CD4-positive, alpha-beta T cell (primary cell): Measurements from ENCODE around the gene NEK9. TPM values are rescaled to one million over a fixed set of nuclear protein-coding genes. Genes with fewer than 3 reads are reported as not detected.

Source experiments
- ATAC-seq: fragments of 200-7000 bp; cut with Tn5 transposase; one replicate; pipeline ENCODE4 v1.10.0; 2022; ENCODE audit warnings: mild to moderate bottlenecking; ENCODE audit not compliant: poor library complexity
- CTCF ChIA-PET: fragments of 350-600 bp; sonication (Branson Sonifier 250); formaldehyde crosslinking; loops from one replicate; lab custom pipeline; 2021; ENCODE audit warnings: antibody characterized with exemption, inconsistent platforms; lab: Charles Lee
- POLR2A ChIA-PET: fragments of 350-600 bp; sonication (Branson Sonifier 250); formaldehyde crosslinking; loops from one replicate; lab custom pipeline; 2021; ENCODE audit warnings: antibody characterized with exemption, inconsistent platforms; lab: Charles Lee
- DNase-seq, 14 experiments: peaks; one replicate each; pipeline ENCODE4 v3.0.0-alpha.2; 2013 to 2020; ENCODE audit warnings: mixed read lengths in 2 of 14
- H3K27ac ChIP-seq, 2 donors: one replicate each; pipeline versions ENCODE4 v1.5.1 to v1.7.0; 2013; ENCODE audit warnings: low read length in 2 of 2, low read depth in 1 of 2, mild to moderate bottlenecking in 1 of 2
- H3K27me3 ChIP-seq, 2 experiments: 1 replicate in 1 of 2; 2 replicates in 1 of 2; pipeline versions ENCODE4 v1.6.1 to v1.7.0; 2013; ENCODE audit warnings: low read length in 2 of 2, control low read depth in 1 of 2, mild to moderate bottlenecking in 1 of 2, moderate library complexity in 1 of 2; ENCODE audit not compliant: insufficient read depth in 2 of 2, control insufficient read depth in 1 of 2
- H3K36me3 ChIP-seq: one replicate; pipeline ENCODE4 v1.6.1; 2013; ENCODE audit warnings: low read length, control low read depth; ENCODE audit not compliant: insufficient read depth
- H3K4me1 ChIP-seq: one replicate; pipeline ENCODE4 v1.6.1; 2013; ENCODE audit warnings: low read length, control low read depth; ENCODE audit not compliant: insufficient read depth
- H3K4me3 ChIP-seq: one replicate; pipeline ENCODE4 v1.5.1; 2013; ENCODE audit warnings: mild to moderate bottlenecking, low read length, moderate library complexity
- H3K9me3 ChIP-seq, 2 experiments: 1 replicate in 1 of 2; 2 replicates in 1 of 2; pipeline versions ENCODE4 v1.6.1 to v1.7.0; 2013; ENCODE audit warnings: low read length in 2 of 2, mild to moderate bottlenecking in 2 of 2, control low read depth in 1 of 2, moderate library complexity in 1 of 2; ENCODE audit not compliant: control insufficient read depth in 1 of 2, insufficient read depth in 1 of 2
- H3K27ac Mint-ChIP-seq: one replicate; pipeline ENCODE4 v1.8.0; 2020; ENCODE audit warnings: mixed read lengths
- H3K27me3 Mint-ChIP-seq: one replicate; pipeline ENCODE4 v1.8.0; 2021; ENCODE audit warnings: mixed read lengths
- H3K36me3 Mint-ChIP-seq: one replicate; pipeline ENCODE4 v1.8.0; 2021; ENCODE audit warnings: low read depth, mixed read lengths
- H3K4me1 Mint-ChIP-seq: one replicate; pipeline ENCODE4 v1.8.0; 2021; ENCODE audit warnings: low read depth, mixed read lengths
- H3K4me3 Mint-ChIP-seq: one replicate; pipeline ENCODE4 v1.8.0; 2020; ENCODE audit warnings: mild to moderate bottlenecking, mixed read lengths
- H3K9me3 Mint-ChIP-seq: one replicate; pipeline ENCODE4 v1.8.0; 2020; ENCODE audit warnings: mixed read lengths
- CTCF ChIP-seq: fragments of 200-600 bp; IDR thresholded peaks from one replicate; pipeline ENCODE4 v1.8.0; 2022; ENCODE audit warnings: antibody characterized with exemption, mild to moderate bottlenecking
- intact Hi-C, 2 experiments: fragments of 100-400 bp; cut with DNase I in 1 of 2; cut with micrococcal nuclease in 1 of 2; formaldehyde crosslinking; loops; one replicate each; pipeline versions ENCODE4 v1.15.1 to v1.9.0; 2023 to 2025; cut with DNase I, micrococcal nuclease
- total RNA-seq, 174 experiments: library from RNA in 2 of 174; stranded (reverse) in 2 of 174; gene quantifications; one replicate each; pipeline ENCODE4 v1.2.3 and lab custom pipeline; 2021 to 2026

Gene NEK9
- total RNA-seq, 2 experiments from 2014 or later = 53.5 to 54.1 TPM

GRCh38 chr14:75158843-75159614 is 32.2 kb upstream of the NEK9 start:
- Mint-ChIP-seq H3K27ac (peak overlapping the region; percentile 57), H3K27me3 (no peaks in the 10 kb centered on the region), H3K9me3 (no peaks in the 10 kb centered on the region), H3K36me3 (peaks cover 33% of the 10 kb centered on the region), H3K4me3 (peak overlapping the region; percentile 3), H3K4me1 (peaks cover 67% of the 10 kb centered on the region)
- DNase-seq (no peak), ATAC-seq (no peak)
- TF ChIP-seq CTCF = no peak
- Histone ChIP-seq H3K4me3 (no peak overlapping the region), H3K4me1 (peaks cover 37% of the 10 kb centered on the region), H3K27me3 (no peaks in the 10 kb centered on the region), H3K27ac (no peak overlapping the region), H3K9me3 (no peaks in the 10 kb centered on the region), H3K36me3 (peaks cover 6% of the 10 kb centered on the region)
- intact Hi-C loops = loop anchor here in 1 of 2 experiments (5.0 kb wide), 1 partner anchor 88 kb away; no protein-coding TSS in a partner anchor
- ChIA-PET POLR2A (interaction anchor here (2.3 kb wide), 1 partner anchor 17 kb away, joined by 11 read pairs; no protein-coding TSS in a partner anchor), CTCF (interaction anchor here (0.7 kb wide), 1 partner anchor 11 kb away, joined by 4 read pairs; no protein-coding TSS in a partner anchor)

- H3K27me3 ChIP-seq = no peaks in the 10 kb centered on the region
- ChIA-PET CTCF (interaction anchor here (2.5 kb wide), 1 partner anchor 15 kb away, joined by 8 read pairs; no protein-coding TSS in a partner anchor), POLR2A (interaction anchor here (0.6 to 1.2 kb wide), 5 partner anchors 19 to 139 kb away, joined by 3 to 9 read pairs (median 3); partner anchors contain the start of gene NEK9)
- peak overlapping the region; percentile 32 for H3K4me3 Mint-ChIP-seq
- ATAC-seq (peak; percentile 96), DNase-seq (peak in 5 of 14 experiments; percentile 11 to 62 (median 54))
- H3K4me1 Mint-ChIP-seq = peaks cover 68% of the 10 kb centered on the region
- H3K36me3 Mint-ChIP-seq = peaks cover 40% of the 10 kb centered on the region
- intact Hi-C loops = loop anchor here in 1 of 2 experiments (2.0 to 5.0 kb wide), 2 partner anchors 20 to 90 kb away; partner anchors contain the start of gene TMED10
- TF ChIP-seq CTCF = no peak
- no peaks in the 10 kb centered on the region for H3K9me3 ChIP-seq
- no peak overlapping the region for H3K4me3 ChIP-seq
- H3K36me3 ChIP-seq = peaks cover 3% of the 10 kb centered on the region
- peak overlapping the region; percentile 79 for H3K27ac Mint-ChIP-seq
- peaks cover 23% of the 10 kb centered on the region for H3K4me1 ChIP-seq
- no peaks in the 10 kb centered on the region for H3K27me3 Mint-ChIP-seq
- H3K9me3 Mint-ChIP-seq = no peaks in the 10 kb centered on the region
- no peak overlapping the region for H3K27ac ChIP-seq
Measured at GRCh38 chr14:75156901-75157300, 30.1 kb upstream of the NEK9 start.

GRCh38 chr14:75156111-75156510 is 29.3 kb upstream of the NEK9 start:
- H3K9me3 Mint-ChIP-seq = no peaks in the 10 kb centered on the region
- no peak for ATAC-seq
- POLR2A ChIA-PET = no interaction called here
- CTCF ChIA-PET = interaction anchor here (2.5 kb wide), 1 partner anchor 14 kb away, joined by 8 read pairs; no protein-coding TSS in a partner anchor
- H3K36me3 Mint-ChIP-seq = peaks cover 42% of the 10 kb centered on the region
- TF ChIP-seq CTCF = no peak
- H3K27me3 Mint-ChIP-seq = no peaks in the 10 kb centered on the region
- Histone ChIP-seq H3K36me3 (peaks cover 10% of the 10 kb centered on the region), H3K4me3 (no peak overlapping the region), H3K9me3 (no peaks in the 10 kb centered on the region), H3K27me3 (no peaks in the 10 kb centered on the region), H3K4me1 (peaks cover 23% of the 10 kb centered on the region), H3K27ac (no peak overlapping the region)
- DNase-seq = no peak
- H3K4me1 Mint-ChIP-seq = peaks cover 66% of the 10 kb centered on the region
- intact Hi-C loops = loop anchor here in 1 of 2 experiments (2.0 to 5.0 kb wide), 2 partner anchors 21 to 91 kb away; partner anchors contain the start of gene TMED10
- no peak overlapping the region for H3K4me3 Mint-ChIP-seq
- peak overlapping the region; percentile 42 for H3K27ac Mint-ChIP-seq
